Kidney tubule cell (primary cell): ENCODE results near the gene DCAF7.

Experiments
- DNase-seq: peaks from one replicate; pipeline ENCODE4 v3.0.0-alpha.2; 2018; ENCODE audit warnings: low spot score

The DCAF7 gene

DNA sequence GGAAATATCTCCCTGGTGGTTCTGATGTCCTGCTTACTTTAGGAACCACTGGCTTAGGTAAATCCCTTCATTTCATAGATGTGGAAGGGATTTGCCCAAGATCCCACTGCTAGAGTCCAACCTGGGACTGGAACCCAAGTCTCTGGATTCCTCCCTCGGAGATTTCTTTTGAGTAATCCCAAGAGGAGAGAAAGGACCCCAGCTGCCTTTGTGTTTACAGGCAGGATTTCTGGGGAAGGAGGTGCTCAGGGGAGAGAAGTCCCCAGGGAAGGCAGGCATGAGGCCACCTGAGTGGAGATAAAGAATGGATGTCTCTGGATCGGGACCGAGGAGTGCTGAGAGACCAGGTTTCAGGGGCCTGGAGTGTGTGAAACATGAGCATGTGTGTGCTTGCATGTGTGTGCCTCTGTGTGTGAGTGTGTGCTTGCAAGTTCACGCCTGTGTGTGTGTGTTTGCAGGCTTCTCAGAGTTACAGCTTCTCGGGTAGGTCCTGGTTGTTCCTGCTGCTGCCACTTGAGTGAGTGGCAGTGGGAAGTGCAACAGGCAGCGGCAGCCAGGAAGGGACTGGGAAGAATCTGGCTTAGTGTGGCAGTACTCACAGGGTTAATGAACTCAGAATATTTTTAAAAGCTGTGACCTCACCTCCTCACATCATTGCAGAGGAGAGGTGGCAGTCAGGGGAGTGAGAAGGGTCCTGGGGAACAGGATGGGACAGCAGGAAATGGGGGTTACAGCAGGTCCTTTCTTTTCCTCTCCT, 24.9 kb upstream of the DCAF7 start:
- DNase-seq = no peak

DNA sequence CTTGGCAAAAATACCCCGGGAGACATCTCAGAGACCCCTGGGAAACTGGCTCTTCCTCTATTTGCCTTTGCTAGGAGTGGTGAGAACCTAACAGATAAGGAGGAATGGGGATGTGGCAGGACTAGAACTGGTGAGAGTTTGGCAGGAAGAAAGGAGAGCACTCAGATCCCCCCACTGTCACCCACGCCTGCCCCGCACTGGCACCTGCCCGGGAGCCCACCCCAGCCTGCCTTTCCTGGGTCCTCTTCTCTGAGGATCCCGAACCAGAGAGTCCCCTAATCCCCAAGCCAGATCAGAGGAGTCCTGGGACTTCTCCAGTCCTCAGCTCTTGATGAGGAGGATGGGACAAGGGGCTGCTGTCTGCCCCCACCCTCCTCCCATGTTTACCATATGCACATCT, 23.4 kb upstream of the DCAF7 start:
- no peak for DNase-seq

DNA sequence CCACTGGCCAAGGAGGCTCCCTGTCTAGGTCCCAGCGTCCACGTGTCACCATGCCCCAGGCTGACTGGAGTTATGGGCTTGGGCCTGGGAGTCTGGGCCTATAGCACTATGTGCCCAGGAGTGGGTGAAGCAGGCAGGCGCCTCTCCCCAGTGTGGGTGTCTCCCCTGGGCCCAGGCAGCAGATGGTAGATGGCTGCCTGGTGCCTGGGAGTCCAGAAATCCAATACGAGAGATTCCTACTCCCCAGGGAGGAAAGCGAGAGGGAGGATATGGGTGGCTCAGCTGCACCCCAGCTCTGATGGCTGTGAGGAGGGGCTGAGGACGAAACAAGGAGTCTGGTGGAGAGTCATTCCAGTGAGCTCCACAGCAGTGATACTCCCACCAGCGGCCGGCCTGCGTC, 22.1 kb upstream of the DCAF7 start:
- no peak for DNase-seq

DNA sequence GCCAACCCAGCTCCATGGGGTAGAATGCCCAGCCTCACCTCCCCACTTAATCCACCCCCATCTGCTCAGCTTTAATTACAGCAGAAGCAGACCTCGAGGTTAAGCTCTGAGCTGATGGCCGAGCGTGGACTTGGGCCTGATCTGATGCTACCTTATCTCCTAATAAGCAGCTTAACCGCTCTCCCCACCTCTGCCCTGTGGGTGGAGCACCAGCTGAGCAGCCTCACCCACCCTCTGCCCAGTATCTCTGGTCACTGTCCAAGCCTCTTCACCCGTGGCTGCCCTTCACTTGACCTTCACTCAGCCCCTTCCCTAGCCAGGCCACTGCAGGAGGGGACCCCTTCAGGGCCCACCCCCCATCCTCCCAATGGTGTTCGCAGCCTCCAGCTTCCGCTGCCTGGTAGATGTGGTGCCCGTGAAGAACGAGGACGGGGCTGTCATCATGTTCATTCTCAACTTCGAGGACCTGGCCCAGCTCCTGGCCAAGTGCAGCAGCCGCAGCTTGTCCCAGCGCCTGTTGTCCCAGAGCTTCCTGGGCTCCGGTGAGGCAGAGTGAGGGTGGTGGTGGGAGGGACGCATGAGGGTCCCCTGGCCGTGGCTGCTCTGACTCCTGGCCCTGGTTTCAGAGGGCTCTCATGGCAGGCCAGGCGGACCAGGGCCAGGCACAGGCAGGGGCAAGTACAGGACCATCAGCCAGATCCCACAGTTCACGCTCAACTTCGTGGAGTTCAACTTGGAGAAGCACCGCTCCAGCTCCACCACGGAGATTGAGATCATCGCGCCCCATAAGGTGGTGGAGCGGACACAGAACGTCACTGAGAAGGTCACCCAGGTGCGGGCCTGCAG, 20.3 kb upstream of the DCAF7 start:
- no peak for DNase-seq

DNA sequence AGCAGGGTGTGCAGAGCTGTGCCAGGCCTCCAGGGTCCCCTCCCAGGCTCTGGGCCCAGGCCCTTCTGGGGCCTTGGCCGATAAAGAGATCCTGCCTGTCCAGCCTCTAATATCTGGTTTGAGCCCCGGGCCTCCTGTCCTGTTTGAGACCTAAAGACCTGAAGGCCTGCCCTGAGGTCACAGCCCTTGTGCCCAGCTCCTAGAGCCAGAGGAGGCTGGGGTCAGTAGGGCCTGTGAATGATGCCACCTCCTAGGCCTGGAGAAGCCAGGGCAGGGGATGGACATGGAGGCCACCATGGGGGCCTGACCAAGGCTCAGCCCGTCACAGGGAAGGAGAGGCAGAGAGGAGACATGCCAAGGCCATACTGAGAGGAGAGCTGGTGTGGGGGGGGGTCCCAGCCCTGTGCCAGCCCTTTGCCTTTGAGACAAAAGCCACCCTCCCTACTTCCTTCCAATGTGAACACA, 19.7 kb upstream of the DCAF7 start:
- DNase-seq = no peak

DNA sequence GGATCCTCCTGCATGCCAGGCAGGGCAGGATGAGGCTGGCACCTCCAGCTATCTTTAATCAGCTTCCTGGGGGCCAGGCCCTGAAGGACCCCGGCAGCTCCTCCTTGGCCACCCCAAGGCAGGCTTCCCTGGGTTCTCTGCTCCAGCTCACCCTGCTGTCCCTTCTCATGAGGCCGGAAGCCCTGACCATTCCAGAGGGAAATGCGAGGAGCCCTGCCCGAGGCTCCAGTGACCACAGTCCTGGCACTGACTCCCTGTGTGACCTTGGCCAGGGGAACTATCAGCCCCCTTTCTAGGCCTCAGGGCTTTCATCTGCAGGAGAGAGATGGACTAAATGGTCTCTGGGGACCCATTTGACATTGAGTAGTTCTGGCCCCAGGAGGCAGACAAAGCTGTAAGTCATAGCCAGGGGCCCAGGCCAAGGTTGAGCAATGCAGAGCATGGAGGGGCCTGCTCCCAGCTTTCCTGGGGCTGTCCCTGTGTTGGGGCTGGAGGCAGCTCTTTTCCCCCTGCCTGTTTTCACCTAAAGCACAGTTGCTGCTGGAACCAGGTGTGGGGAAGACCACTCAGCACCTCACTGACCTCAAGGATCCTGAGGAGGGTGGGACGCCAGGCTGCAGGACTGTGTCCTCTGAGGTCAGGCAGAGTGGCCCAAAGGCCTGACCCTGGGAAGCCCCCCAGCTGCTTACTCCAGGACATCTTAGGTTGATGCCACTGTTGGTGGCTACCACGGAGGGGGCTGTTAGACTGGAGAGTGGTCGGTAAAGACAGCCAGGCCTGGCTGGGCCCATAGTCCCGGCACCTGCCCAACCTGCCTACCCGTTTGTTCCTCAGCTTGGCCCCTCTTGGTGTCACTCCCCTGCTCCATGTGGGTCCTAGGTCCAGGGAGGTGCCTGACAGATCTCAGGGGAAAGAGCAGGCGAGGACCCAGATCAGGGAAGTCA, 19.0 kb upstream of the DCAF7 start:
- DNase-seq = no peak

DNA sequence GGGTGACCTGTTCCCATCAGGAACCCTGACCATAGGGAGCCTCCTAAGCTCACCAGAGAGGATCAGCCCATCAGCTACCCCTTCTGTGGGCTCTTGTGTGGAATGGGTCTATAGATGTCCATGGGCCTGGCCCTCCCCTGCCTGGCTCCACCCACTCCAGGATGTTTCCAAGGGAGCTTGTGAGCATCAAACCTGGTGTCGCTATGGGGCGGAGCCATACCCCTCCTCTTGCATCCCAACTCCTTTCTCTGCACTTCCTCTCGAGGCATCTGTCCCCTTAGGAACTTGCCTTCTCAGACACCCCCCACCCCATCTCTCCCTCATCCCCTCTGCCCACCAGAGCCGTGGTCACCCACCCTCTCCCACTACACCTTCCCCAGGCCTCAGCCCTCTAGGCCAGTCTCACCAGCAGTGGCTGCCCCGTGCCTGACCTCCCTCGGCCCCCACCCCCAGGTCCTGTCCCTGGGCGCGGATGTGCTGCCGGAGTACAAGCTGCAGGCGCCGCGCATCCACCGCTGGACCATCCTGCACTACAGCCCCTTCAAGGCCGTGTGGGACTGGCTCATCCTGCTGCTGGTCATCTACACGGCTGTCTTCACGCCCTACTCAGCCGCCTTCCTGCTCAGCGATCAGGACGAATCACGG, 16.7 kb upstream of the DCAF7 start:
- DNase-seq = no peak

DNA sequence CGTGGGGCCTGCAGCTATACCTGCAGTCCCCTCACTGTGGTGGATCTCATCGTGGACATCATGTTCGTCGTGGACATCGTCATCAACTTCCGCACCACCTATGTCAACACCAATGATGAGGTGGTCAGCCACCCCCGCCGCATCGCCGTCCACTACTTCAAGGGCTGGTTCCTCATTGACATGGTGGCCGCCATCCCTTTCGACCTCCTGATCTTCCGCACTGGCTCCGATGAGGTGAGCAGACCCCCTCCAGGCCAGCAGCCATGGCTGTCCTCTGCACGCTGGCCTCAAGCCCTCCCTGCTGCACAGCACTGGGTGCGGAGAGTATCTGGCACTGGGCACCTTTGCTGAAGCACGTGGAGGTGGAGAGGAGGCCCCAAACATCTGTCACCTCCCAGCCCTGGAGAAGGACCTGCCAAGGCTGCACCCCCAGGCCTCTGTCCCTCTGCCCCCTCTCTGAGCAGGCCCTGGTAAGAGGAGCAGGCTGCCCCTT, 16.2 kb upstream of the DCAF7 start:
- no peak for DNase-seq

DNA sequence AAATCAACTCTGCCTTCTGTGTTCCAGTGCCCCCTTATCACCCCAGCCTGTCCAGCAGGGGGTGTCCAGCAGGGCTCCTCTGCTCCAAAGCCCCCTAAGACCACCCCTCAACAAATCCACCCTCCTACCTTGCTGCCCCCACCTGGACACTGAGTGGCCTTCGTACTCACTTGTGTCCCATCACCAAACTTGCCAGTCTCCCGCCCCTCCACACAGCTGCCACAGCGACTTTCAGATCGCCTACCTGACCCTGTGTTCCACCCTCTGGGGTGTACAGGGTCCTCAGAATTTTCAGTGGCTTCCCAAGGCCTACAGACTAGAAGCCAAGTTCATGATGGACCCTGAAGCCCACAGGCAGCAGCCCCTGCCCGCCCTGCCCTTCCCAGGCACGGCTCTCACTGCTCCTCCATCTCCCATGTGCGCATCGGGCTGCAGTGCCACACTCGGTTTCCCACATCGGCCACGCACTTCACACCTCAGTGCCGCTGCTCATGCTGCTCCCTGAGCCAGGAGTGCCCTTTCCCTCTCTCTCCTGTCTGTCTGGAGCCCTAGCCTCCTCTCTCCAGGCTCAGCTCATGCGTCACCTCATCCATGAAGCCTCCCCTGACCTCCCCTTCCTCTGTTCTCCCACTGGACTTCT, 15.3 kb upstream of the DCAF7 start:
- DNase-seq = no peak

DNA sequence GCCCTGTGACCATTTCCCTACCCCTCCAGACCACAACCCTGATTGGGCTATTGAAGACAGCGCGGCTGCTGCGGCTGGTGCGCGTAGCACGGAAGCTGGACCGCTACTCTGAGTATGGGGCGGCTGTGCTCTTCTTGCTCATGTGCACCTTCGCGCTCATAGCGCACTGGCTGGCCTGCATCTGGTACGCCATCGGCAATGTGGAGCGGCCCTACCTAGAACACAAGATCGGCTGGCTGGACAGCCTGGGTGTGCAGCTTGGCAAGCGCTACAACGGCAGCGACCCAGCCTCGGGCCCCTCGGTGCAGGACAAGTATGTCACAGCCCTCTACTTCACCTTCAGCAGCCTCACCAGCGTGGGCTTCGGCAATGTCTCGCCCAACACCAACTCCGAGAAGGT, 14.6 kb upstream of the DCAF7 start:
- DNase-seq = no peak

DNA sequence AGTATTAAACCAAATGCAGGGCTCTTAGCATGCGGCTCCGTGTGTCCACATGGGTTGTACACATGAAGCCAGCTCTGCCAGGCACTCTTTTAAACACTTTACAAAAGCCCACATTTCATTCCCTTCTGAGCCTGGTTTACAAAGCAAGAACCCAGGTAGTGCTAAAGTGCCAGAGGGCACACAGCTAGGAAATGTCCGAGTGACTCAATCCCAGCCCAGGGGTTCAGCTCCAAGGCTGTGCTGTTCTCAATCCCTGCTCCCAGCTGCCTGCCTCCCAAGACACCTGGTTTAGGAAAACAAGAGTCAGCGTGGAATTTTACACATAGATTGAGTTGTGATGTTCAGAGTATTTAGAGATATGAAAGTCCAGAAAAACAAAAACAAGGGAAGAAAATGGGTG, 13.3 kb upstream of the DCAF7 start:
- no peak for DNase-seq

DNA sequence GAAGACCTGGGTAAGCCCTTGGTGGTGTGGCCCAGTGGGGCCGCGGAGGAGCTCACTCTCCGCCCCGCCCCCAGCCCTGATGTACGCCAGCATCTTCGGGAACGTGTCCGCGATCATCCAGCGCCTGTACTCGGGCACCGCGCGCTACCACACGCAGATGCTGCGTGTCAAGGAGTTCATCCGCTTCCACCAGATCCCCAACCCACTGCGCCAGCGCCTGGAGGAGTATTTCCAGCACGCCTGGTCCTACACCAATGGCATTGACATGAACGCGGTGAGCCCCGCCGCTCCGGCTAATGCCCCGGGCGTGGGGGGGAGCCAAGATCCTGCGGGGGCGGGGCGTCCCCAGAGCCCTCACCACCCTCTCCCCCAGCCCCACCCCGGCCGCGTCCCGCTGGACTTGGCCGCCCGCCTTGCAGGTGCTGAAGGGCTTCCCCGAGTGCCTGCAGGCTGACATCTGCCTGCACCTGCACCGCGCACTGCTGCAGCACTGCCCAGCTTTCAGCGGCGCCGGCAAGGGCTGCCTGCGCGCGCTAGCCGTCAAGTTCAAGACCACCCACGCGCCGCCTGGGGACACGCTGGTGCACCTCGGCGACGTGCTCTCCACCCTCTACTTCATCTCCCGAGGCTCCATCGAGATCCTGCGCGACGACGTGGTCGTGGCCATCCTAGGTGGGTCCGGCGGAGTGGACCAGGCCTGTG, 12.1 kb upstream of the DCAF7 start:
- no peak for DNase-seq

DNA sequence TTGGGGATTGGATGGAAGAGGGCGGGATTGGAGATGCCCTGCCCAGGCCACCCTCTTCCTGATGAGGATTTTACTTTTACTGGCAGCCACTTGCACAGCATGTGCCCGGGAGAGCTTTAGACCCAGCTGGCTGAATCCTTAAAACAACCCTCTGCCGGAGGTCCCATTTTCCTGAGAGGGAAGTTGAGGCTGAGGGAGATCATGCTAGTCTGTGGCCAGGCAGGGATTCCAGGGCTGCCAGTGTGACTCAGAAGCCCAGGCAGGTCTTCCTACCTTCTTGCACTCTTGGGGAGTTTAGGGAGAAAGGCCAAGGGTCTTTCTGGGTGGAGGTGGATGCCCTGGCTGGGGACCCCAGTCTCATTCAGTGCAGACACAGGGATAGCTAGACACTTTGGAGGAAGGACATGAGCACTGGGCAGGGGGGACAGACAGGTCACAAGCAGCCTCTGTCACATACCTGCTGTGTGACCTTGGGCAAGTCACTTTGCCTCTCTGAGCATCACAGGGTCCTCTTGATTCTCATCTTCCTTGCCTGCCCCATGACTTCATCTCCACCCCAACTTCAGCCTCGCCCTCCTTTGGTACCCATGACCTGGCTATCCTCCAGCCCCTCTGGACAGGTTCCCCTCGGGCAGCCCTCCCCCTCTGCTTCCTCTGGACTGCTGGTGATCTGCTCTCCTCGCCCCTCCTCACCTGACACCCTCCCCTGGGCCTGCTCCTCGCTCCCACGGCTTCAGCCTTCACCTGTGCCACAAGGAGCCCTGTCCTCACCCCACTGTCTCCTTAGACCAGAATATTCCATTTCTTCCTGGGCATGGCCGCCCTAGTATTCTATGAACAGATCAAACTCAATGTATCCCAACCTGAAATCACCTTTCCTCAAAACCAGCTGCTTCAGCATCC, 11.3 kb upstream of the DCAF7 start:
- no peak for DNase-seq

DNA sequence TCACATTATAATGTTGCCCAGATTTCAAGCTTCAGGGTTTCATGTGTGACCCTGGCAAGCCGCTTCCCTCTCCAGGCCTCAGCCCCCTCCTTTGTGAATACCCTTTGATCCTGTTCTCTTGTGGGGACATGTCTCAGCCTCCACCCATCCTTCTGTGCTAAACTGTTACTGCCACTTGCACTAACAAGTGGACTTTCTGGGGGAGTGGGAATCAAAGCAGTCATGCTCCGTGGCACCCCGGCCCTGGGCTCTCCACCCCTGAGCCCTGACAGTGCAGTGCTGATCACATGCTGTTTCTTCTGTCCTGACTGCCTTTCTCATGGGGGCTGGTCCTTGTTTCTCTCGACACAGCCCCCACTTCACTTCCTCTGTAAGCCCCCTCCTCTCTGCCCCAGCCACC, 9.7 kb upstream of the DCAF7 start:
- no peak for DNase-seq

DNA sequence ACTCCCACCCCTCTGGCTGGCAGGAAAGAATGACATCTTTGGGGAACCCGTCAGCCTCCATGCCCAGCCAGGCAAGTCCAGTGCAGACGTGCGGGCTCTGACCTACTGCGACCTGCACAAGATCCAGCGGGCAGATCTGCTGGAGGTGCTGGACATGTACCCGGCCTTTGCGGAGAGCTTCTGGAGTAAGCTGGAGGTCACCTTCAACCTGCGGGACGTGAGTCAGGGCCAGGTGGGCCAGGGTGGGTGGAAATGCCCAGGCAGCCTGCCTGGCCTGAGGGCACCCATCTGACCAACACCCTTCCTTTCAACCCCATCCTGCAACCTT, 8.1 kb upstream of the DCAF7 start:
- DNase-seq = no peak

DNA sequence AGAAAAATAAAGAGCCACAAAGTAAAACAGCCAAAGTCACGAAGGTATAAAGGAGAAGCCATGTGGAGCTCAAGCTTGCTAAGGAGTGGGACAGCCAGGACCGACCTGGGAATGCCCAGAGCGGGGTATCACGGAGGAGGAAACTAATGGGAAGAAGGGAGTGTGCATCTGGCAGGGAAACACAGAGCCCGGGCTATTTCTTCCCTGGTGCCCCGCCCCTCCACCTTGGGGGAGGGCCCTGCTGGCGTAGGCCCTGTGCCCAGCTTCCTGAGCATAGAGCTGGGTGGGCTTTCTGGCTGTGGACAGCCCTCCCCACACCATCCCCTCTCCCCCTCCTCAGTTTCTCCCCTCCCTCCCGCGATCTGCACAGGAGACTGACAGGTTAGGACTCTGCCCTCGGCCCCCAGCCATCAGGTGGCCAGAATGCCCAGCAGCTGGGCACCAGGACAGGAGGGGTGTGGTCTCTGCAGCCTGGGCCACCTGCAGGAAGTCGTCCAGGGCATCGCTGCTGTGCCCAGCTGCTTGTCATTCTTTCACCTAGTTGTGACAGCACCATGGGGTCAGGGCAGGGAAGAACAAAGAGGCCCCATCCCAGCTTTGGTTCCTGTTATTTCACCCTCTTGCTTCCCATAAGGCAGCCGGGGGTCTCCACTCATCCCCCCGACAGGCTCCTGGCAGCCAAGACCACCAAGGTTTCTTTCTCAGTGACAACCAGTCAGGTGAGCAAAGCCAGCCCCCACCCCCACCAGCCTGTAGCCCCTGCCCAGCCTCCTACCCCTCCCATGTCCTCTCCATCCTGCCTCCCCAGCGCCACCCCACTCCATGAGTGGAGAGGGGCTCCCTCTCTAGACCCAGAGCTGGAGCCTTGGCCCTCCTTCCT, 7.1 kb upstream of the DCAF7 start:
- DNase-seq = no peak

DNA sequence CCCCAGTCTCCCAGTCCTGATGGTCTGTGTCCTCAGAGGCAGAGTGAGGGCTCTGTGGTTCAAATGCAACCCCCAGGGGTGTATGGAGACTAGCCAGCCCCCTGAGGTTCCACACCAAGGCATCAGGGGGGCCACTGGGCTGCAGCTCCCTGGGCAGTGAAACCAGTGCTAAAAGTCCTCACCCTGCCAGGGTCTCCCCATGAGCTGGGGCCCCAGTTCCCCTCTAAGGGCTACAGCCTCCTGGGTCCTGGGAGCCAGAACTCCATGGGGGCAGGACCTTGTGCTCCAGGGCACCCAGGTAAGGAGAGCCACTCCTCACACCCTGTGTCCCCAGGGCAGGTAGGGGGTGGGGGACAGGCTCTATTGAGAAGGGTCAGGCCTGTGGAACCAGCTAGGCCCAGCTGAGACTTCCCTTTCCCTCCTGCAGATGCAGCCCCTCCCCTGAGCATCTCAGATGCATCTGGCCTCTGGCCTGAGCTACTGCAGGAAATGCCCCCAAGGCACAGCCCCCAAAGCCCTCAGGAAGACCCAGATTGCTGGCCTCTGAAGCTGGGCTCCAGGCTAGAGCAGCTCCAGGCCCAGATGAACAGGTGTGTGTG, 6.4 kb upstream of the DCAF7 start:
- DNase-seq = no peak
